K562 (cell line): ENCODE results near the gene ATP1A2. TPM values are rescaled to one million over a fixed set of nuclear protein-coding genes. Genes with fewer than 3 reads are reported as not detected.

ENCODE experiments used
- E2F3 ChIP-seq: fragments of 250-450 bp; sonication (Bioruptor Pico); IDR thresholded peaks from 2 replicates; pipeline ENCODE4 v1.4.0; 2020; ENCODE audit warnings: mild to moderate bottlenecking
- KDM1A ChIP-seq, 2 experiments: fragments of 450-650 bp; IDR thresholded peaks; 2 replicates each; pipeline ENCODE4 v1.6.1; 2016; ENCODE audit warnings: mild to moderate bottlenecking in 2 of 2
- KDM5B ChIP-seq: fragments of 200-600 bp; sonication (generic); IDR thresholded peaks from 2 replicates; pipeline ENCODE4 v1.6.1; 2012; ENCODE audit warnings: low read depth, mild to moderate bottlenecking, moderate library complexity, low read length, control low read depth, inconsistent platforms; ENCODE audit not compliant: insufficient replicate concordance
- PRPF4 ChIP-seq: fragments of 200-400 bp; formaldehyde crosslinking; IDR thresholded peaks from one replicate; pipeline ENCODE4 v1.6.1; 2017; ENCODE audit warnings: low read length, low read depth, mild to moderate bottlenecking; ENCODE audit not compliant: insufficient read depth, poor library complexity, severe bottlenecking
- polyA plus RNA-seq, 8 experiments: library from polyadenylated mRNA; depleted of rRNA in 4 of 8; stranded (reverse) in 5 of 8; unstranded in 3 of 8; fragments of >200 nt; fragmentation: Nextera tagmentation in 2 of 8; fragmentation: Illumina TruSeq in 1 of 8; extraction: Ambion mirVana in 2 of 8; extraction: Trizol in 1 of 8; gene quantifications; 2 replicates each; pipeline versions ENCODE4 v1.2.1 to v1.2.3, GENCODE V29; 2011 to 2014; ENCODE audit warnings: inconsistent platforms in 1 of 8, missing spikeins in 1 of 8
- total RNA-seq, 7 experiments: library from RNA; depleted of rRNA in 6 of 7; stranded (reverse); fragments of >200 nt in 6 of 7; fragmentation: Illumina TruSeq in 2 of 7; extraction: Trizol in 2 of 7; gene quantifications; 2 replicates each; pipeline versions ENCODE4 v1.2.1 to v1.2.3, GENCODE V29; 2011 to 2021; ENCODE audit warnings: low replicate concordance in 1 of 7
- TF ChIP-seq, protein P1 (sequence below): fragments of 450-650 bp; IDR thresholded peaks from 2 replicates; pipeline ENCODE4 v1.6.1; 2016; ENCODE audit warnings: mild to moderate bottlenecking, moderate library complexity
- TF ChIP-seq, protein P2 (sequence below): sonication (generic); formaldehyde crosslinking; IDR thresholded peaks from 2 replicates; pipeline ENCODE4 v1.8.1; 2022; ENCODE audit warnings: missing genetic modification reagents
- TF ChIP-seq, protein P3 (sequence below): fragments of 250-450 bp; sonication (Bioruptor Pico); IDR thresholded peaks from 2 replicates; pipeline ENCODE4 v1.8.0; 2021; ENCODE audit warnings: mild to moderate bottlenecking, moderate library complexity

Gene ATP1A2
- total and polyA plus RNA-seq, 9 of the 15 experiments (the other 6 are each of a cell fraction or from before 2014, with no cell fraction given): 0.04 to 0.11 (median 0.09) TPM; not detected in 6

DNA sequence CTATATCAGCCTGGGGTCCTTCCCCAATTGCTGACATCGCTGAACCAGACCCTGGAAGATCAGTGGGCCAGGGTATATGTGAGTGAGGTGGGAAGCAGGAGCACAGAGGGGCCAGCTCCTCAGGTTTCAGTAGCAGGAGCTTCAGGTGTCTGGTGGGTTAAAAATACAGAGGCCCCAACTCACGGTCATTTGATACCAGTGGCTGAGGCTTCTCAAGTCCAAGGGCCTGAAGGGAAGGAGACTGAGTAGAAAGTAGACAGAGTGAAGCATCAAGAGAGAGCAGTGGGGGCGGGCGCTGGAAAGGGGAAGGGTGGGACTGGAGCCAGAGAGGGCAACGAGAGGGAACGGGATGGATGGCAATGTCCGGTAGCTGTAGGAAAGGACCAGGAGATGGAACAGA, 72.8 kb downstream of the ATP1A2 start (continued):
- TF ChIP-seq, protein P1, sequence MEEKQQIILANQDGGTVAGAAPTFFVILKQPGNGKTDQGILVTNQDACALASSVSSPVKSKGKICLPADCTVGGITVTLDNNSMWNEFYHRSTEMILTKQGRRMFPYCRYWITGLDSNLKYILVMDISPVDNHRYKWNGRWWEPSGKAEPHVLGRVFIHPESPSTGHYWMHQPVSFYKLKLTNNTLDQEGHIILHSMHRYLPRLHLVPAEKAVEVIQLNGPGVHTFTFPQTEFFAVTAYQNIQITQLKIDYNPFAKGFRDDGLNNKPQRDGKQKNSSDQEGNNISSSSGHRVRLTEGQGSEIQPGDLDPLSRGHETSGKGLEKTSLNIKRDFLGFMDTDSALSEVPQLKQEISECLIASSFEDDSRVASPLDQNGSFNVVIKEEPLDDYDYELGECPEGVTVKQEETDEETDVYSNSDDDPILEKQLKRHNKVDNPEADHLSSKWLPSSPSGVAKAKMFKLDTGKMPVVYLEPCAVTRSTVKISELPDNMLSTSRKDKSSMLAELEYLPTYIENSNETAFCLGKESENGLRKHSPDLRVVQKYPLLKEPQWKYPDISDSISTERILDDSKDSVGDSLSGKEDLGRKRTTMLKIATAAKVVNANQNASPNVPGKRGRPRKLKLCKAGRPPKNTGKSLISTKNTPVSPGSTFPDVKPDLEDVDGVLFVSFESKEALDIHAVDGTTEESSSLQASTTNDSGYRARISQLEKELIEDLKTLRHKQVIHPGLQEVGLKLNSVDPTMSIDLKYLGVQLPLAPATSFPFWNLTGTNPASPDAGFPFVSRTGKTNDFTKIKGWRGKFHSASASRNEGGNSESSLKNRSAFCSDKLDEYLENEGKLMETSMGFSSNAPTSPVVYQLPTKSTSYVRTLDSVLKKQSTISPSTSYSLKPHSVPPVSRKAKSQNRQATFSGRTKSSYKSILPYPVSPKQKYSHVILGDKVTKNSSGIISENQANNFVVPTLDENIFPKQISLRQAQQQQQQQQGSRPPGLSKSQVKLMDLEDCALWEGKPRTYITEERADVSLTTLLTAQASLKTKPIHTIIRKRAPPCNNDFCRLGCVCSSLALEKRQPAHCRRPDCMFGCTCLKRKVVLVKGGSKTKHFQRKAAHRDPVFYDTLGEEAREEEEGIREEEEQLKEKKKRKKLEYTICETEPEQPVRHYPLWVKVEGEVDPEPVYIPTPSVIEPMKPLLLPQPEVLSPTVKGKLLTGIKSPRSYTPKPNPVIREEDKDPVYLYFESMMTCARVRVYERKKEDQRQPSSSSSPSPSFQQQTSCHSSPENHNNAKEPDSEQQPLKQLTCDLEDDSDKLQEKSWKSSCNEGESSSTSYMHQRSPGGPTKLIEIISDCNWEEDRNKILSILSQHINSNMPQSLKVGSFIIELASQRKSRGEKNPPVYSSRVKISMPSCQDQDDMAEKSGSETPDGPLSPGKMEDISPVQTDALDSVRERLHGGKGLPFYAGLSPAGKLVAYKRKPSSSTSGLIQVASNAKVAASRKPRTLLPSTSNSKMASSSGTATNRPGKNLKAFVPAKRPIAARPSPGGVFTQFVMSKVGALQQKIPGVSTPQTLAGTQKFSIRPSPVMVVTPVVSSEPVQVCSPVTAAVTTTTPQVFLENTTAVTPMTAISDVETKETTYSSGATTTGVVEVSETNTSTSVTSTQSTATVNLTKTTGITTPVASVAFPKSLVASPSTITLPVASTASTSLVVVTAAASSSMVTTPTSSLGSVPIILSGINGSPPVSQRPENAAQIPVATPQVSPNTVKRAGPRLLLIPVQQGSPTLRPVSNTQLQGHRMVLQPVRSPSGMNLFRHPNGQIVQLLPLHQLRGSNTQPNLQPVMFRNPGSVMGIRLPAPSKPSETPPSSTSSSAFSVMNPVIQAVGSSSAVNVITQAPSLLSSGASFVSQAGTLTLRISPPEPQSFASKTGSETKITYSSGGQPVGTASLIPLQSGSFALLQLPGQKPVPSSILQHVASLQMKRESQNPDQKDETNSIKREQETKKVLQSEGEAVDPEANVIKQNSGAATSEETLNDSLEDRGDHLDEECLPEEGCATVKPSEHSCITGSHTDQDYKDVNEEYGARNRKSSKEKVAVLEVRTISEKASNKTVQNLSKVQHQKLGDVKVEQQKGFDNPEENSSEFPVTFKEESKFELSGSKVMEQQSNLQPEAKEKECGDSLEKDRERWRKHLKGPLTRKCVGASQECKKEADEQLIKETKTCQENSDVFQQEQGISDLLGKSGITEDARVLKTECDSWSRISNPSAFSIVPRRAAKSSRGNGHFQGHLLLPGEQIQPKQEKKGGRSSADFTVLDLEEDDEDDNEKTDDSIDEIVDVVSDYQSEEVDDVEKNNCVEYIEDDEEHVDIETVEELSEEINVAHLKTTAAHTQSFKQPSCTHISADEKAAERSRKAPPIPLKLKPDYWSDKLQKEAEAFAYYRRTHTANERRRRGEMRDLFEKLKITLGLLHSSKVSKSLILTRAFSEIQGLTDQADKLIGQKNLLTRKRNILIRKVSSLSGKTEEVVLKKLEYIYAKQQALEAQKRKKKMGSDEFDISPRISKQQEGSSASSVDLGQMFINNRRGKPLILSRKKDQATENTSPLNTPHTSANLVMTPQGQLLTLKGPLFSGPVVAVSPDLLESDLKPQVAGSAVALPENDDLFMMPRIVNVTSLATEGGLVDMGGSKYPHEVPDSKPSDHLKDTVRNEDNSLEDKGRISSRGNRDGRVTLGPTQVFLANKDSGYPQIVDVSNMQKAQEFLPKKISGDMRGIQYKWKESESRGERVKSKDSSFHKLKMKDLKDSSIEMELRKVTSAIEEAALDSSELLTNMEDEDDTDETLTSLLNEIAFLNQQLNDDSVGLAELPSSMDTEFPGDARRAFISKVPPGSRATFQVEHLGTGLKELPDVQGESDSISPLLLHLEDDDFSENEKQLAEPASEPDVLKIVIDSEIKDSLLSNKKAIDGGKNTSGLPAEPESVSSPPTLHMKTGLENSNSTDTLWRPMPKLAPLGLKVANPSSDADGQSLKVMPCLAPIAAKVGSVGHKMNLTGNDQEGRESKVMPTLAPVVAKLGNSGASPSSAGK: no peak
- TF ChIP-seq E2F3 (no peak), KDM5B (no peak), PRPF4 (no peak), KDM1A (IDR thresholded peaks at IDR 0.05) (no peak)
- TF ChIP-seq, protein P2, sequence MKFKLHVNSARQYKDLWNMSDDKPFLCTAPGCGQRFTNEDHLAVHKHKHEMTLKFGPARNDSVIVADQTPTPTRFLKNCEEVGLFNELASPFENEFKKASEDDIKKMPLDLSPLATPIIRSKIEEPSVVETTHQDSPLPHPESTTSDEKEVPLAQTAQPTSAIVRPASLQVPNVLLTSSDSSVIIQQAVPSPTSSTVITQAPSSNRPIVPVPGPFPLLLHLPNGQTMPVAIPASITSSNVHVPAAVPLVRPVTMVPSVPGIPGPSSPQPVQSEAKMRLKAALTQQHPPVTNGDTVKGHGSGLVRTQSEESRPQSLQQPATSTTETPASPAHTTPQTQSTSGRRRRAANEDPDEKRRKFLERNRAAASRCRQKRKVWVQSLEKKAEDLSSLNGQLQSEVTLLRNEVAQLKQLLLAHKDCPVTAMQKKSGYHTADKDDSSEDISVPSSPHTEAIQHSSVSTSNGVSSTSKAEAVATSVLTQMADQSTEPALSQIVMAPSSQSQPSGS (CRISPR knock-in tag): no peak
- TF ChIP-seq, protein P3, sequence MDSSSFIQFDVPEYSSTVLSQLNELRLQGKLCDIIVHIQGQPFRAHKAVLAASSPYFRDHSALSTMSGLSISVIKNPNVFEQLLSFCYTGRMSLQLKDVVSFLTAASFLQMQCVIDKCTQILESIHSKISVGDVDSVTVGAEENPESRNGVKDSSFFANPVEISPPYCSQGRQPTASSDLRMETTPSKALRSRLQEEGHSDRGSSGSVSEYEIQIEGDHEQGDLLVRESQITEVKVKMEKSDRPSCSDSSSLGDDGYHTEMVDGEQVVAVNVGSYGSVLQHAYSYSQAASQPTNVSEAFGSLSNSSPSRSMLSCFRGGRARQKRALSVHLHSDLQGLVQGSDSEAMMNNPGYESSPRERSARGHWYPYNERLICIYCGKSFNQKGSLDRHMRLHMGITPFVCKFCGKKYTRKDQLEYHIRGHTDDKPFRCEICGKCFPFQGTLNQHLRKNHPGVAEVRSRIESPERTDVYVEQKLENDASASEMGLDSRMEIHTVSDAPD (CRISPR knock-in tag): no peak
- TF ChIP-seq, all 486 proteins: peak for 0
